Gastroesophageal sphincter (tissue), 4 donors: ENCODE results near the gene KLHDC4. TPM values are rescaled to one million over a fixed set of nuclear protein-coding genes. Genes with fewer than 3 reads are reported as not detected.
"Not testable (repeated sequence)": the region's sequence is repeated elsewhere in the genome, so short reads cannot be mapped to it uniquely, and the experiment has no call there.

Experiments used
- ATAC-seq: fragments of 150-250 bp; one replicate; pipeline ENCODE4 v1.9.1; 2016; ENCODE audit warnings: mild to moderate bottlenecking, moderate library complexity
- H3K27ac ChIP-seq, 4 donors: fragments of 200-600 bp; sonication (generic) in 3 of 4; 1 replicate in 3 of 4; 2 replicates in 1 of 4; pipeline ENCODE4 v1.5.1; 2016 to 2019
- H3K27me3 ChIP-seq: fragments of 200-600 bp; sonication (generic); one replicate; pipeline ENCODE4 v1.5.1; 2019
- H3K36me3 ChIP-seq, 2 donors: fragments of 200-600 bp; sonication (generic); one replicate each; pipeline ENCODE4 v1.5.1; 2019; ENCODE audit warnings: control low read depth in 1 of 2
- H3K4me1 ChIP-seq, 3 donors: fragments of 200-600 bp; sonication (generic); 1 replicate in 2 of 3; 2 replicates in 1 of 3; pipeline ENCODE4 v1.5.1; 2016 to 2019; ENCODE audit warnings: control low read depth in 2 of 3
- H3K4me3 ChIP-seq, 2 donors: fragments of 200-600 bp; sonication (generic); one replicate each; pipeline ENCODE4 v1.5.1; 2019; ENCODE audit warnings: mild to moderate bottlenecking in 1 of 2, moderate library complexity in 1 of 2
- H3K9me3 ChIP-seq, 3 donors: fragments of 200-600 bp; sonication (generic); one replicate each; pipeline ENCODE4 v1.5.1; 2017 to 2019; ENCODE audit warnings: control low read depth in 2 of 3
- CTCF ChIP-seq, 4 experiments: fragments of 200-600 bp in 2 of 4; fragments of 450-650 bp in 2 of 4; sonication (generic) in 1 of 4; IDR thresholded peaks; one replicate each; pipeline ENCODE4 v1.5.1; 2017 to 2019; ENCODE audit warnings: antibody characterized with exemption in 4 of 4, mild to moderate bottlenecking in 2 of 4, moderate library complexity in 2 of 4
- EP300 ChIP-seq: sonication (generic); formaldehyde crosslinking; IDR thresholded peaks from one replicate; pipeline ENCODE4 v1.6.1; 2017; ENCODE audit warnings: antibody characterized with exemption, mild to moderate bottlenecking
- POLR2A ChIP-seq, 2 donors: fragments of 450-650 bp; IDR thresholded peaks; one replicate each; pipeline ENCODE4 v1.6.1; 2017; ENCODE audit warnings: antibody characterized with exemption in 2 of 2, mild to moderate bottlenecking in 2 of 2, moderate library complexity in 1 of 2
- POLR2AphosphoS5 ChIP-seq: sonication (generic); formaldehyde crosslinking; IDR thresholded peaks from one replicate; pipeline ENCODE4 v1.6.1; 2017; ENCODE audit warnings: antibody characterized with exemption
- WGBS, 2 donors: methylation state at CpG; one replicate each; pipeline ENCODE4 v1.1.5; 2018; ENCODE audit warnings: low coverage in 1 of 2; 5-methylcytosine and 5-hydroxymethylcytosine counted together
- total RNA-seq, 4 donors: library from RNA; depleted of rRNA; stranded (reverse); fragments of >200 nt; gene quantifications; one replicate each; pipeline ENCODE4 v1.1.0, GENCODE V29; 2016

KLHDC4 gene
- total RNA-seq, 4 donors from 2014 or later = 9.8 to 33.8 (median 24.4) TPM

- 83 to 87% methylated on average over 6 to 11 of the region's 12 CpGs for WGBS, 2 donors
- no peaks in the 10 kb centered on the region for H3K27me3 ChIP-seq
- peaks cover 0 to 9% (median 0%) of the 10 kb centered on the region in 3 donors for H3K4me1 ChIP-seq
- ATAC-seq = no peak
- no peak overlapping the region for H3K27ac ChIP-seq
- H3K4me3 ChIP-seq = no peak overlapping the region
- no peak for TF ChIP-seq POLR2A (IDR thresholded peaks at IDR 0.05)
- no peak for TF ChIP-seq EP300
- no peak for TF ChIP-seq POLR2AphosphoS5
- no peak for TF ChIP-seq CTCF (IDR thresholded peaks at IDR 0.05)
- peaks cover 0 to 70% of the 10 kb centered on the region in 2 donors for H3K36me3 ChIP-seq
- H3K9me3 ChIP-seq = no peaks in the 10 kb centered on the region
Measured at GRCh38 chr16:87728026-87728425, 37.8 kb downstream of the KLHDC4 start.

GRCh38 chr16:87727346-87727745, 38.4 kb downstream of the KLHDC4 start:
- H3K9me3 ChIP-seq = no peaks in the 10 kb centered on the region
- H3K4me1 ChIP-seq = peaks cover 0 to 15% (median 0%) of the 10 kb centered on the region in 3 donors
- no peak overlapping the region for H3K27ac ChIP-seq
- H3K4me3 ChIP-seq = no peak overlapping the region
- no peak for ATAC-seq
- H3K36me3 ChIP-seq = peaks cover 0 to 72% of the 10 kb centered on the region in 2 donors
- no peaks in the 10 kb centered on the region for H3K27me3 ChIP-seq
- TF ChIP-seq POLR2A (IDR thresholded peaks at IDR 0.05) (no peak), POLR2AphosphoS5 (no peak), EP300 (no peak), CTCF (IDR thresholded peaks at IDR 0.05) (no peak)
- WGBS, 2 donors = 90 to 93% methylated on average over 2 to 4 of the region's 16 CpGs

GRCh38 chr16:87726577-87726976, 39.2 kb downstream of the KLHDC4 start:
- H3K4me3 ChIP-seq, H3K27ac ChIP-seq, ATAC-seq, H3K27me3 ChIP-seq, H3K9me3 ChIP-seq: not testable (repeated sequence)
- peaks cover 0 to 72% of the 10 kb centered on the region in 2 donors for H3K36me3 ChIP-seq
- peaks cover 0 to 15% (median 0%) of the 10 kb centered on the region in 3 donors for H3K4me1 ChIP-seq
- WGBS, 2 donors = 91% methylated on average over 9 of the region's 40 CpGs; no CpG with 5 or more reads in 1 of the 2 donors

GRCh38 chr16:87725596-87726235, 40.1 kb downstream of the KLHDC4 start:
- no peak for ATAC-seq
- Histone ChIP-seq H3K4me3 (no peak overlapping the region), H3K36me3 (peaks cover 0 to 72% of the 10 kb centered on the region in 2 donors), H3K9me3 (no peaks in the 10 kb centered on the region), H3K27me3 (no peaks in the 10 kb centered on the region), H3K4me1 (peaks cover 0 to 15% (median 0%) of the 10 kb centered on the region in 3 donors), H3K27ac (no peak overlapping the region)
- 61 to 96% methylated on average over 4 to 16 of the region's 28 CpGs for whole genome bisulfite sequencing, 2 donors
- TF ChIP-seq EP300 = no peak
- no peak for TF ChIP-seq POLR2A (IDR thresholded peaks at IDR 0.05)
- no peak for TF ChIP-seq CTCF (IDR thresholded peaks at IDR 0.05)
- no peak for TF ChIP-seq POLR2AphosphoS5

GRCh38 chr16:87724490-87725291, 41.1 kb downstream of the KLHDC4 start:
- H3K27me3 ChIP-seq = no peaks in the 10 kb centered on the region
- peaks cover 0 to 72% of the 10 kb centered on the region in 2 donors for H3K36me3 ChIP-seq
- WGBS, 2 donors = 82 to 85% methylated on average over 8 to 19 of the region's 19 CpGs
- H3K4me1 ChIP-seq = peaks cover 0 to 15% (median 0%) of the 10 kb centered on the region in 3 donors
- H3K9me3 ChIP-seq = no peaks in the 10 kb centered on the region
- ATAC-seq = no peak
- no peak overlapping the region for H3K27ac ChIP-seq
- no peak for TF ChIP-seq EP300
- TF ChIP-seq POLR2A (IDR thresholded peaks at IDR 0.05) = no peak
- no peak for TF ChIP-seq CTCF (IDR thresholded peaks at IDR 0.05)
- TF ChIP-seq POLR2AphosphoS5 = no peak
- H3K4me3 ChIP-seq = no peak overlapping the region
